Upper lobe of left lung (tissue), 4 donors: ENCODE measurements around the gene RCL1.

Experiments used
- EP300 ChIP-seq, 4 donors: sonication (generic); formaldehyde crosslinking; IDR thresholded peaks; one replicate each; pipeline ENCODE4 v1.5.1; 2017; ENCODE audit warnings: antibody characterized with exemption in 4 of 4, control low read depth in 2 of 4
- POLR2A ChIP-seq, 4 donors: fragments of 450-650 bp; IDR thresholded peaks; one replicate each; pipeline ENCODE4 v1.5.1; 2016 to 2017; ENCODE audit warnings: antibody characterized with exemption in 4 of 4, mild to moderate bottlenecking in 2 of 4
- POLR2AphosphoS5 ChIP-seq, 2 donors: sonication (generic); formaldehyde crosslinking; IDR thresholded peaks; one replicate each; pipeline ENCODE4 v1.5.1; 2017; ENCODE audit warnings: antibody characterized with exemption in 2 of 2
- TF ChIP-seq, protein P1 (sequence below), 6 experiments: fragments of 450-650 bp in 4 of 6; fragments of 200-600 bp in 2 of 6; sonication (generic) in 2 of 6; IDR thresholded peaks; one replicate each; pipeline ENCODE4 v1.5.1; 2016 to 2019; ENCODE audit warnings: antibody characterized with exemption in 6 of 6

DNA sequence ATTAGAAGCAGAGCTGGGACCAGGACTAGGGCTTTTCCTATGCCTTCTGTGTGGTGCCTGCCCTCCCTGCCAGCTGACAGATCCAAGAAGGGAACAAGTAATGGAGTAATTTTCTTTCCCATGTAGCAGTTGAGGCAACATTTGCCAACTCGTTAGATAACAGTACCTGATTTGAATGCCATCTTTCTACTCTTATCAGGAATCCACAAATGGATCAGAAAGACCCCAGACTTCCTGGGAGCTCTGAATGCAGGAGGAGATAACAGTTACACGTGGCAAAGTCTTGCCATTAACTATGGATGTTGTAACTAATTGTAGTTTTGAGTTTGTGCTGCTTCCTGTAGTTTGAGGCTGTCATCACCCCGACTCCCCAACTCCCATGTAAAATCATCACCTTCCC lies 39.2 kb downstream of the RCL1 start:
- TF ChIP-seq, protein P1, sequence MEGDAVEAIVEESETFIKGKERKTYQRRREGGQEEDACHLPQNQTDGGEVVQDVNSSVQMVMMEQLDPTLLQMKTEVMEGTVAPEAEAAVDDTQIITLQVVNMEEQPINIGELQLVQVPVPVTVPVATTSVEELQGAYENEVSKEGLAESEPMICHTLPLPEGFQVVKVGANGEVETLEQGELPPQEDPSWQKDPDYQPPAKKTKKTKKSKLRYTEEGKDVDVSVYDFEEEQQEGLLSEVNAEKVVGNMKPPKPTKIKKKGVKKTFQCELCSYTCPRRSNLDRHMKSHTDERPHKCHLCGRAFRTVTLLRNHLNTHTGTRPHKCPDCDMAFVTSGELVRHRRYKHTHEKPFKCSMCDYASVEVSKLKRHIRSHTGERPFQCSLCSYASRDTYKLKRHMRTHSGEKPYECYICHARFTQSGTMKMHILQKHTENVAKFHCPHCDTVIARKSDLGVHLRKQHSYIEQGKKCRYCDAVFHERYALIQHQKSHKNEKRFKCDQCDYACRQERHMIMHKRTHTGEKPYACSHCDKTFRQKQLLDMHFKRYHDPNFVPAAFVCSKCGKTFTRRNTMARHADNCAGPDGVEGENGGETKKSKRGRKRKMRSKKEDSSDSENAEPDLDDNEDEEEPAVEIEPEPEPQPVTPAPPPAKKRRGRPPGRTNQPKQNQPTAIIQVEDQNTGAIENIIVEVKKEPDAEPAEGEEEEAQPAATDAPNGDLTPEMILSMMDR (IDR thresholded peaks at IDR 0.05): no peak
- TF ChIP-seq POLR2A (IDR thresholded peaks at IDR 0.05): no peak
- TF ChIP-seq POLR2AphosphoS5 (IDR thresholded peaks at IDR 0.05): no peak
- TF ChIP-seq EP300 (IDR thresholded peaks at IDR 0.05): no peak
